DMS114 treated with DMSO at 0.1 percent for 48 hours (cell line): ENCODE results near the gene COG5.
"Not testable (repeated sequence)": the region's sequence is repeated elsewhere in the genome, so short reads cannot be mapped to it uniquely, and the experiment has no call there.

ENCODE experiments used
- DNase-seq: peaks from one replicate; lab custom pipeline; 2025; ENCODE audit not compliant: unreplicated experiment; lab: John Stamatoyannopoulos, UW

Gene COG5

GRCh38 chr7:107580716-107581383 is 17.1 kb upstream of the COG5 start:
- no peak for DNase-seq

GRCh38 chr7:107579885-107580715 is 16.4 kb upstream of the COG5 start, which contains the start of gene BCAP29:
TSS of gene BCAP29 (plus strand) at chr7:107580246. CDS start at chr7:107580773, 527 bp downstream.
- peak; percentile 48 for DNase-seq

- DNase-seq: no peak
Observed at GRCh38 chr7:107579554-107579884, 15.8 kb upstream of the COG5 start.

- DNase-seq: no peak
Observed at GRCh38 chr7:107573537-107573936, 9.8 kb upstream of the COG5 start.

GRCh38 chr7:107570298-107570697 is 6.6 kb upstream of the COG5 start:
- DNase-seq: no peak

- no peak for DNase-seq
Observed at GRCh38 chr7:107564553-107565298, 1.0 kb upstream of the COG5 start.

- peak; percentile 43 for DNase-seq
Observed at GRCh38 chr7:107563081-107563774, 492 bp downstream of the COG5 start.

GRCh38 chr7:107560898-107561516 is 2.7 kb downstream of the COG5 start:
- no peak for DNase-seq

- no peak for DNase-seq
Observed at GRCh38 chr7:107559864-107560263, 3.9 kb downstream of the COG5 start.

- no peak for DNase-seq
Observed at GRCh38 chr7:107555893-107556292, 7.8 kb downstream of the COG5 start.

- no peak for DNase-seq
Observed at GRCh38 chr7:107551936-107552335, 11.8 kb downstream of the COG5 start.

GRCh38 chr7:107544848-107545591 is 18.7 kb downstream of the COG5 start:
- DNase-seq: no peak

GRCh38 chr7:107543338-107543993 is 20.3 kb downstream of the COG5 start:
- DNase-seq: no peak

GRCh38 chr7:107538001-107538400 is 25.7 kb downstream of the COG5 start:
- DNase-seq: no peak

- not testable (repeated sequence) for DNase-seq
Observed at GRCh38 chr7:107537228-107537627, 26.5 kb downstream of the COG5 start.

- no peak for DNase-seq
Observed at GRCh38 chr7:107534139-107534538, 29.6 kb downstream of the COG5 start.

- DNase-seq: no peak
Observed at GRCh38 chr7:107530751-107531150, 33.0 kb downstream of the COG5 start.

GRCh38 chr7:107528461-107528860 is 35.3 kb downstream of the COG5 start:
- no peak for DNase-seq

GRCh38 chr7:107527196-107527595 is 36.5 kb downstream of the COG5 start:
- no peak for DNase-seq
